ENCODE measurements around the gene MRGPRX1.
"Not testable (repeated sequence)": the region's sequence is repeated elsewhere in the genome, so short reads cannot be mapped to it uniquely, and the experiment has no call there.

Gene MRGPRX1

DNA sequence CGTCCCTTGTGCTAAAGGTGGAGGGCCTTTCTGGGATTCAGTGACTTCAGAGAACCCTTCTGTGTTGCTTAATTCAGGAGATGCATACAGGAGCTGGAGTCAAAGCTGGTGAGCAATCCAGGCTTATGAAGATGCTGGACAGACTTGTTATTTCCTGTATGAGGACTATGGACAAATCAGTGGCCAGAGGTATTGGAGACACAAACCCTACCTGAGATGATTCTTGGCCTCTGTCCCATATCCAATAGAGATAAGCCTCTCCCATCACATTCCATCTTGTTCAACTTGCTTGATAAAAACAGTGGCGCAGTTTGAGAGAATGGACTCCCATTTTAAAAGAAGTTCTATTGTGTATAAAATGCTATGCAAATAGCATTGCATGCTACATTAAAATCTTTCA lies at the start of gene MRGPRX1:
TSS of gene MRGPRX1 (minus strand) at position 101 of the 400 bp plus-strand sequence. CDS start 4,630 bp downstream, outside the sequence.
- FAIRE-seq = no peak
- DNase-seq (ENCODE audit: insufficient read length, low spot score) = no peak

DNA sequence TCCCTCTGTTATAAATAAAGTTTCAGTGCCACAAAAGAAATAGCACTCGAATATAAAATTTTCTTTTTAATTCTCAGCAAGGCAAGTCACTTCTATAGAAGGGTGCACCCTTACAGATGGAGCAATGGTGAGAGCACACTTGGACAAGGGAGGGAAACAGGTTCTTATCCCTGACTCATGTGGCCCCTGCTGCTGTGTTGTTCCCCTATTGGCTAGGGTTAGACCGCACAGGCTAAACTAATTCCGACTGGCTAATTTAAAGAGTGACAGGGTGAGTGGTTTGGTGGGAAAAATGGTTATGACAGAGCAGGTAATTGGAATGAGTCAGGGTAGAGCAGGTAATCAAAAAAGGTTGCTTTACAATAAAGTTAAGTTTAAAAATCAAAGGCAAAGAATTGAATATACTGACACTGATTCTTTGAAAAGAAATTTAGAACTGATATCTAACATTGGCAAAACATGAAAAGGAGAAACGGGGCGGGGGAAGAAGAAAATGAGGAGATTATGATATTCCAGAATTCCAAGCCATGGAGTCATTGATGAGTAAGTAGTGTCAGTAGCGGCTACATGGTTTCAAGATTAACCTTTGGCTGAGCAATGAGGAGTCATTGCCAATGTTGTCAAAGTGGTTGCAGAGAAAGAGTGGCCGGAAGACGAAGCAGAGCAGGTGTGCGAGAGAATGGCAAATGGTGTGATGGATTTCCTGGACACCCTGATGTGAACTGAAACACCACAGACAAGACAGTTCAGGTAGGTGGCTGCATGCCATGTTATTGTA lies 48.4 kb upstream of the MRGPRX1 start:
- FAIRE-seq = no peak
- DNase-seq (ENCODE audit: insufficient read length, low spot score) = peak; percentile 4

DNA sequence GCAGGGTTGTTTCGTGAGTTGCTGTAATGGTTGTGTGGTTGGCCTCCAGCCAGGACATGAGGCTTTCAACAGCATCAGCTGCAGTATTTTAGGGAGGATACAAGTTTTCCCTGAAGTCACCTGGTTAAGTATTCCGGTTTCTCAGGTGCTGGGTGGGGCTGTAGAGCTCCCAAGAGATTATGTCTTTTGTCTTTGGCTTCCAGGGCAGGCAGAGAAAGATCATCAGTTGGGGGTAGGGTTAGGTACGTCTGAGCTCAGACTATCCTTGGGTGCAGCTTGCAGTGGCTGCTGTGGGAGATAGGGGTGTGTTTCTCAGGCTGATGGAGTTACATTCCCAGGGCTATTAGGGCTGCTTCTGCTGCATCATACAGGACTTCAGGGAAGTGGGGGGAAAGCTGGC lies 47.5 kb upstream of the MRGPRX1 start:
- DNase-seq (ENCODE audit: insufficient read length, low spot score) (no peak), FAIRE-seq (no peak)

DNA sequence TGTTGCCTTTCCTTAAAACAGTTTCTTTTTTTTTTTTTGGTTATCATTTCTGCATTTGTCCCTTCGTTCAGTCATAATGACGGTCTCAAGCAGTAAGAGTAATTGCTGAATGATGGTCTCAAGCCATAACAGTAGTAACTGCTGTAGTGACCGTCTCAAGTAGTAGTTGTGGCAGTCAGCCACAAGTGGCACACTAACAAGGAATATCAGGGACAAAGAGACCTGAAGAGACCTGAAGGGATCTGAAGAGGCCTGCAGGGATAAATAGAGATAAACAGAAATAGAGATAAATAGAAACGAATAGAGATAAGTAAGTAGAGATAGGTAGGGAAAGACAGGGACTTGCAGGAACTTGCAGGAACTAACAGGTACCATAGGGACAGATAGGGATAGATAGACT lies 42.7 kb upstream of the MRGPRX1 start:
- no peak for DNase-seq (ENCODE audit: insufficient read length, low spot score)
- FAIRE-seq = no peak

DNA sequence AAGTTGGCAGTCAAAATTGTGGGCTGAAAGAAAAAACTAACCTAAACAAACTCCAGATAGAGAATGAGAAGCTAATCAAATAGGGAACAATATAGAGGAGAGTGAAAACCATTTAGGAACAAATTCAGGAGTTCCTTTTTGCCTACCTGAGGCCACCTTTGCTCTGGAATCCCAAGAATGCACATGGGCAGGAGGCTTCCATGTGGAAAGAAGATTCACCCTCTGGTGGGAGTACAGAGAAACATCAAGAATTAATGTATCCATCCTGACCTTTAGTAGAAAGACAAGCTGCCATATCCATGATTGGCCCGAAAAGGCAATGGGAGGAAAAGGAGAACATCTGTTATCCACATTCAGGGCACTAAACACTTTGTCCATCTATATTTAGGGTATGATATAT lies 35.0 kb upstream of the MRGPRX1 start:
- FAIRE-seq = no peak
- DNase-seq (ENCODE audit: insufficient read length, low spot score) = no peak

DNA sequence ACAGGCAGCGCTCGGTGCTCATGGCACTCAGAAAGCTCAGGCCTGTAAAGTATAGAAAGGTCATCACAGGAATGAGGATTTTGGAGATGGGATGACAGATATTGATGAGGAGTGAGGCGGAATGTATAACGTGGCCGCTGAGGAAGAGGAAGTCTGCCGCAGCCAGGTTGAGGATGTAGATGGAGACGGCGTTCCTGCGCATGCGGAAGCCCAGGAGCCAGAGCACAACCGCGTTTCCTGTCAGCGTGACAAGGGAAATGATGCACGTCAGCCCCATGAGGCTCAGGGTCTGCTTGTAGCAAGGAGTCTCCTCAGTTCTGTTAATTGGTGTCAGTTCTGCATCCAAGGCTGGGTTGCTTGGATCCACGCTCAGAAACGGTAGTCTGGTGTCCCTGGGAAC lies 33.1 kb upstream of the MRGPRX1 start:
- FAIRE-seq = no peak

DNA sequence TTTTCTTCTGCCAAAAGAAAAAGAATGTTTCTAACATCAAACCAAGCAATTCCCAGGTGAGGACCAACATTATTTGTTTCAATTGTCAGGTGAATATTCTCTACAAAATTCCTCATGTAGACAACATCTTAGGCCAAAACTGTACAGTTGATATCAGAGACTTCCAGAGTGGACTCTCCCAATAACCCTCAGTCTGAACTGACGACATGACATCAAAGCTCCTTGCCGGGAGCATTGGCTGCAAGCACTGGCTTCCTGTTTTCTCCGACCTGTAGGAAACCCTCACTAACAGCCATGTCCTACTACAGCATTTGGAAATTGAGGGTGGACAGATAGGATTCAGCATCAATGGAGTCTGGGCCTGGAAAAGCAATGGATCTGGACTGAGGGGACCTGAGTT lies 30.5 kb upstream of the MRGPRX1 start:
- FAIRE-seq (no peak), DNase-seq (ENCODE audit: insufficient read length, low spot score) (no peak)

More for the DNA sequence above, 33.1 kb upstream of the MRGPRX1 start:
- DNase-seq (ENCODE audit: insufficient read length, low spot score) = no peak

DNA sequence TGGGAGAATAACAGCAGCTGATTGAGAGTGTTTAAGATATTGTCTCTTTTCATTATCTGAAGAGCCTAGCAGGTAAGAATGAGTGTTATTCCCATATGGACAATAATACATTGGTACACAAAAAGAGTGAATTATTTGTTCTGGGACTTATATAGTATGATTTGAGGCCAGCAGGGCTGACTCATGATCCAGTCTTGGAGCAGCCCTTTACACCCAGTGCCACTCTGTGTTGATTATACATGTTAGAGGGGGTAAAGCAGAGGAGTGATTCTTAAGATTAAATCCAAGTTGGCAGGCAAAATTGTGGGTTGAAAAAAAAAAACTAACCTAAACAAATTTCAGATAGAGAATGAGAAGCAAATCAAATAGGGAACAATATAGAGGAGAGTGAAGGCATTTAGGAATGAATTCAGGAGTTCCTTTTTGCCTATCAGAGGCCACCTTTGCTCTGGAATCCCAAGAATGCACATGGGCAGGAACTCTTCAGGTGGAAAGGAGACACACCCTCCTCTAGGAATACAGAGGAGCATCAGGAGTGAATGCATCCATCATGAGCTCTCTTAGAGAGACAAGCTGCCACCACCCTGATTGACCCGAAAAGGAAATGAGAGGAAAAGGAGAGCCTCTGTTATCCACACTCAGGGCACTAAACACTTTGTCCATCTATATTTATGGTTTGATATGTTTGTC lies 19.2 kb upstream of the MRGPRX1 start:
- FAIRE-seq (no peak), DNase-seq (ENCODE audit: insufficient read length, low spot score) (no peak)

DNA sequence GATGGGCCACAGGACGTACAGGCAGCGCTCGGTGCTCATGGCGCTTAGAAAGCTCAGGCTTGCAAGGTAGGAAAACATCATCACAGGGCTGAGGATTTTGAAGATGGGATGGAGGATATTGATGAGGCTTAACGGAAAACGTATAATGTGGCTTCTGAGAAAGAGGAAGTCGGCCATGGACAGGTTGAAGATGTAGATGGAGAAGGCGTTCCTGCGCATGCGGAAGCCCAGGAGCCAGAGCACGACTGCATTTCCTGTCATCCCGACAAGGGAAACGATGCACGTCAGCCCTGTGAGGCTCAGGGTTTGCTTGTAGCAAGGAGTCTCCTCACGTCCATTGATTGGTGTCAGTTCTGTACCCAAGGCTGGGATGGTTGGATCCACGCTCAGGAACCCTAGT lies 17.4 kb upstream of the MRGPRX1 start:
- FAIRE-seq (no peak), DNase-seq (ENCODE audit: insufficient read length, low spot score) (no peak)

DNA sequence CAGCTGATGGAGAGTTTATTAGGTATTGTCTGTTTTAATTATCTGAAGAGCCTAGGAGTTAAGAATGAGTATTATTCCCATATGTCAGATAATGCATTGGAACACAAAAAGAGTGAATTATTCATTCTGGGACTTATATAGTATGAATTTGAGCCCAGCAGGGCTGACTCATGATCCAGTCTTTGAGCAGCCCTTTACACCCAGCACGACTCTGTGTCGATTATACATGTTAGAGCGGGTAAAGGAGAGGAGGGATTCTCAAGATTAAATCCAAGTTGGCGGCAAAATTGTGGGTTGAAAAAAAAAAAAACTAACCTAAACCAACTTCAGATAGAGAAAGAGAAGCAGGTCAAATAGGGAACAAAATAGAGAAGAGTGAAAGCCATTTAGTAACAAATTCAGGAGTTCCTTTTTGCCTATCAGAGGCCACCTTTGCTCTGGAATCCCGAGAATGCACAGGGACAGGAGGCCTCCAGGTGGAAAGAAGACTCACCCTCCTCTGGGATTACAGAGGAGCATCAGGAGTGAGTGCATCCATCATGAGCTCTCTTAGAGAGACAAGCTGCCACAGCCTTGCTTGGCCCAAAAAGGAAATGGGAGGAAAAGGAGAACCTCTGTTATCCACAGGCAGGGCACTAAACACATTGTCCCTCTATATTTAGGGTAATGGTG lies 3.1 kb downstream of the MRGPRX1 start:
- no peak for FAIRE-seq

DNA sequence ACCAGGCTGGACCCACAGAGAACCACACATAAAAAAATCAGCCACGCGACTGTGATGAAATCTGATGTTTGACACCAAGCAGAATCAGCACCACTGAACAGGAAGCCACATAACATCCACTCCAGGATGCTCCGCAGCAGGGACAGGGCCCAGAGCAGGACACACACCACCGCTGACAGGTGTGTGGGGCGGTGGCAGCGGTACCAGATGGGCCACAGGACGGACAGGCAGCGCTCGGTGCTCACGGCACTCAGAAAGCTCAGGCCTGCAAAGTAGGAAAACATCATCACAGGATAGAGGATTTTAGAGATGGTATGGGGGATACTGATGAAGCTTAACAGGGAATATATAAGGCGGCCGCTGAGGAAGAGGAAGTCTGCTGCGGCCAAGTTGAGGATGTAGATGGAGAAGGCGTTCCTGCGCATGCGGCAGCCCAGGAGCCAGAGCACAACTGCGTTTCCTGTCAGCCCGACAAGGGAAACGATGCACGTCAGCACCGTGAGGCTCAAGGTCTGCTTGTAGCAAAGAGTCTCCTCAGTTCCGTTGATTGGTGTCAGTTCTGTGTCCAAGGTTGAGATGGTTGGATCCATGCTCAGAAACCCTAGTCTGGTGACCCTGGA lies 4.9 kb downstream of the MRGPRX1 start:
- FAIRE-seq = no peak
- no peak for DNase-seq (ENCODE audit: insufficient read length, low spot score)

More for the DNA sequence above, 3.1 kb downstream of the MRGPRX1 start:
- no peak for DNase-seq (ENCODE audit: insufficient read length, low spot score)

DNA sequence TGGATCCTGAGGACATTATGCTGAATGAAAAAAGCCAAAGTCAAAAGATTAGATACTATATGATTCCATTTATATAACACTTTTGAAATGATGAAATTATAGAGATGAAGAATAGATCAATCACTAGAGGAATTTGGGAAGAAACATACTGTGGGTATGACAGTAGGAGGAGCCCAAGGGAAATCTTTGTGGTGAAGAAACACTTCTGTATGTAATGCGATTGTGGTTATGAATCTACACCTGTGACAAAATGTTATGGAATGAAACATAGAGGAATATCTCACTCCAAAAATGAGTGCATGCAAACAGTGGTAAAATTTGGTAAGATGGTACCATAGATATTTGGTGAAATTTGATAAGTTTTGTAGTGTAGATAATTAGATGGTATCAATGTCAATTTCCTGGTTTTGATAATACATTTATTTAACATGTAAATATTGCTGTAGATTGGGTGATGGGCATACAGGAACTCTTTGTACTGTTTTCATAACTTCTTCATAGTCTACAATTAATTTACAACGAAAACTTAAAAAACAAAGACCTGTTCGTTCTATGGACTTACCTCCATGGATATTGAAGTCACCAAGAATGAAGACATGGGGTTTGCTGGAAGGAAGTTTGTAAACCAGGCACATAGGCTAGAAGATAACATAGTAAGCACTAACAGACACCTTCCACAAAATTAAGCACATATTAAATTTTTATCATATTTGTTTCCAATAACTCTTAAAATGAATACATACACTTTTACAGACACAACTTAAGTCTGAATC lies 11.5 kb downstream of the MRGPRX1 start:
- FAIRE-seq (no peak), DNase-seq (ENCODE audit: insufficient read length, low spot score) (no peak)

DNA sequence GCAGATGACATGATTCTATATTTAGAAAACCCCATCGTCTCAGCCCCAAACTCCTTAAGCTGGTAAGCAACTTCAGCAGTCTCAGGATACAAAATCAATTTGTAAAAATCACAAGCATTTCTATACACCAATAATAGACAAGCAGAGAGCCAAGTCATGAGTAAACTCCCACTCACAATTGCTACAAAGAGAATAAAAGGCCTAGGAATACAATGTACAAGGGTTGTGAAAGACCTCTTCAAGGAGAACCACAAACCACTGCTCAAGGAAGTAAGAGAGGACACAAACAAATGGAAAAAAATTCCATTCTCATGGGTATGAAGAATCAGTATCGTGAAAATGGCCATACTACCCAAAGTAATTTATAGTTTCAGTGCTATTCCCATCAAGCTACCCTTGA lies 13.8 kb downstream of the MRGPRX1 start:
- not testable (repeated sequence) for FAIRE-seq; DNase-seq (ENCODE audit: insufficient read length, low spot score)

DNA sequence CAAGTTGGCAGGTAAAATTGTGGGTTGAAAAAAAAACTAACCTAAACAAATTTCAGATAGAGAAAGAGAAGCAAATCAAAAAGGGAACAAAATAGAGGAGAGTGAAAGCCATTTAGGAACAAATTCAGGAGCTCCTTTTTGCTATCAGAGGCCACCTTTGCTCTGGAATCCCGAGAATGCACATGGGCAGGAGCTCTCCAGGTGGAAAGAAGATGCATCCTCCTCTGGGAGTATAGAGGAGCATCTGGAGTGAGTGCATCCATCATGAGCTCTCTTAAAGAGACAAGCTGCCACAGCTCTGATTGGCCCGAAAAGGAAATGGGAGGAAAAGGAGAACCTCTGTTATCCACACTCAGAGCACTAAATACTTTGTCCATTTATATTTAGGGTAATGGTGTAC lies 26.3 kb downstream of the MRGPRX1 start:
- DNase-seq (ENCODE audit: insufficient read length, low spot score) = no peak
- FAIRE-seq = no peak

DNA sequence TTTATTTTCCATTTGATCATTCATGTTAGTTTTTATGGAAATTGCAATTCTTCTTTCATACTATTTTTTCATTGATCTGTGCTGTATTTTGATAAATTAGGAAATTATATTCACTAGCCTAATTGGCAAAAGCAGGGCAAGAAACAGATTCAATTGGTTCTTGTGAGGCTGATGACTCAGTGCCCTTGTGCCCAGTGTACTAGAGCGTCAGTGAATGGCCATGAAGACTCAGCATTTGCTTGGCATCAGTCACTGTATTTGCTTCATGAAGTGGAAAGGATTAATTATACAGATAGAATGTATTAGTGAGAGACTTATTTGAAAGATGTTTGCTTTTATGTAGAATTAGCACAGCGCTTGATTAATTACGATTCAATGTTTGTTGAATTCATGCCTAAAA lies 31.8 kb downstream of the MRGPRX1 start:
- DNase-seq (ENCODE audit: insufficient read length, low spot score) (no peak), FAIRE-seq (no peak)

DNA sequence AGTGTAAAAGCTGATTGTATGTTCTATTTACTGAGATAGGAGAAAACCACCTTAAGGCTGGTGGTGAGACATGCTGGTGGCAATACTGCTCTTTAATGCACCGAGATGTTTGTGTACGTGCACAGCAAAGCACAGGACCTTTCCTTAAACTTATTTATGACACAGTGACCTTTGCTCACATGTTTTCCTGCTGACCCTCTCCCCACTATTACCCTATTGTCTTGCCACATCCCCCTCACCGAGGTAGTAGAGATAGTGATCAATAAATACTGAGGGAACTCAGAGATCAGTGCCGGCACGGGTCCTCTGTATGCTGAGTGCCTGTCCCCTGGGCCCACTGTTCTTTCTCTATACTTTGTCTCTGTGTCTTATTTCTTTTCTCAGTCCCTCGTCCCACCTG lies 38.6 kb downstream of the MRGPRX1 start:
- FAIRE-seq; DNase-seq (ENCODE audit: insufficient read length, low spot score): not testable (repeated sequence)

DNA sequence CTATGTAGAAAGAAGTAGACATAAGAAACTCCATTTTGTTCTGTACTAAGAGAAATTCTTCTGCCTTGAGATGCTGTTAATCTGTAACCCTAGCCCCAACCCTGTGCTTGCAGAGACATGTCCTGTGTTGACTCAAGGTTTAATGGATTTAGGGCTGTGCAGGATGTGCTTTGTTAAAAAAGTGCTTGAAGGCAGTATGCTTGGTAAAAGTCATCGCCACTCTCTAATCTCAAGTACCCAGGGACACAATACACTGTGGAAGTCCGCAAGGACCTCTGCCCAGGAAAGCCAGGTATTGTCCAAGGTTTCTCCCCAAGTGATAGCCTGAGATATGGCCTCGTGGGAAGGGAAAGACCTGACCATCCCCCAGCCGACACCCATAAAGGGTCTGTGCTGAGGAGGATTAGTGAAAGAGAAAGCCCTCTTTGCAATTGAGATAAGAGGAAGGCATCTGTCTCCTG lies 39.0 kb downstream of the MRGPRX1 start:
- FAIRE-seq; DNase-seq (ENCODE audit: insufficient read length, low spot score): not testable (repeated sequence)

DNA sequence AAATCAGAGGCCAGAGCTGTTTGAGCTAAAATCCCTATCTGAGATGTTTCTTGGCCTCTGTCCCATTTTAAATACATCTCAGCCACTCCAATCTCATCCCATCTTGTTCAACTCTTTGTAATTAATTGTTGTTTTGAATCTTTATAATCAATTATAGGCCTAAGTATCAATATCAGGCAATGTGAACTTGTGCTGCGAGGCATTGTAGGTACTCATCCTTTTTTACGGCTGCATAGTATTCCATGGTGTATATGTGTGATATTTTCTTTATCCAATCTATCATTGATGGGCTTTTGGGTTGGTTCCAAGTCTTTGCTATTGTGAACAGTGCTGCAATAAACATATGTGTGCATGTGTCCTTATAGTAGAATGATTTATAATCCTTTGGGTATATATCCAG lies 47.5 kb downstream of the MRGPRX1 start:
- not testable (repeated sequence) for FAIRE-seq; DNase-seq (ENCODE audit: insufficient read length, low spot score)

DNA sequence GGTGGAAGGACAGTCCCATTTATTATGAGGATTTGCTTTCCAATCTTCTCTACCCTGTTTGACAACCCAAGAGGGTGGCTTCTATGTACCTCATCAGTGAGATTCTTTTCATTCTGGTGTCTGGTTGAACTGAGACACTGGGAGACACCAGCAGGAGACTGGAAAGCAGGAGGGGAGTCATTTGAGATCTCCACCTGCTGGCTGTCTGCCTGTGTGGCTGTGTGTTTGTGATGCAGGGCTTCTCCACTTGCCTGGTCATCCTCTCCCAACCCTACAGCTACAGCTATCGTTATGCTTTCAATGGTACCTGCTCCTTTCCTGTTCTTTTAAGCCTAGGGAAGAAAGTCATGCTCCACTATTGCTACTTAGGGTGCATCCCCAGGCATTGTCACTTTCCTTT lies 48.6 kb downstream of the MRGPRX1 start:
- no peak for FAIRE-seq
- no peak for DNase-seq (ENCODE audit: insufficient read length, low spot score)
